MG63 (cell line): Measurements from ENCODE around the gene DAGLB. TPM values are rescaled to one million over a fixed set of nuclear protein-coding genes. Genes with fewer than 3 reads are reported as not detected.

ENCODE experiments used
- DNase-seq: peaks from one replicate; pipeline ENCODE4 v3.0.0-alpha.2; 2020
- H3K27me3 ChIP-seq: fragments of 250-450 bp; sonication (Bioruptor Pico); 2 replicates; pipeline ENCODE4 v1.5.1; 2020; ENCODE audit warnings: mild to moderate bottlenecking, moderate library complexity
- H3K36me3 ChIP-seq: fragments of 250-450 bp; sonication (Bioruptor Pico); 2 replicates; pipeline ENCODE4 v1.5.1; 2020; ENCODE audit warnings: mild to moderate bottlenecking, moderate library complexity
- H3K4me3 ChIP-seq: fragments of 250-450 bp; sonication (Bioruptor Pico); 2 replicates; pipeline ENCODE4 v1.5.1; 2020; ENCODE audit warnings: mild to moderate bottlenecking, moderate library complexity
- H3K9me3 ChIP-seq: fragments of 250-450 bp; sonication (Bioruptor Pico); 2 replicates; pipeline ENCODE4 v1.5.1; 2020; ENCODE audit warnings: mild to moderate bottlenecking, moderate library complexity
- total RNA-seq: library from RNA; depleted of rRNA; stranded (reverse); fragments of >200 nt; shearing (Covaris generic); gene quantifications from 2 replicates; pipeline ENCODE4 v1.2.3, GENCODE V29; 2014; ENCODE audit warnings: low replicate concordance; rRNA removed

Gene DAGLB
- total RNA-seq, 1 experiment from 2014 or later: 15.6 TPM

DNA sequence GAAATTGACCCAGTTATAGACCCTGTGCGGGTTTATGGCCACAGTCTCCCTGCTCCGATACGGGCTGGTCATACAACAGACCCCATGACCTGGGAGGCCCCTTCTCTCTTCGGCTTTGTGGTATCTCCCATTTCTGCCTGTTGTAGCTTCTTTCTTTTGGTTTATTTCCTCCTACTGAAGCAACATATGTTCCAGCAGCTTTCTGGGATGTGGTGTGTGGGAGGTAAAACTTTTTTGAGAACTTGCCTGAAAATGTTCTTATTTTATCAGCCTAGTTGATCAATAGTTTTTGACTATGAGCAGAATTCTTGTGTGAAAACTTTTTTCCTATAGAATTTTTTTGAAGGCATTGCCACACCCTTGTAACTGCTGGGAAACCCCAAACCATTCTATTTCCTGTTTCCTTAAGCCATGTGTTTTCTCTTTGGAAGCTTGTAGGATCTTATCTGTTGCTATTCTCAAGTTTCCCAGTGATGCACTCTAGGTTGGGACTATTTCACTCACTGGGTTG lies 80.0 kb downstream of the DAGLB start:
- no peaks in the 10 kb centered on the region for H3K36me3 ChIP-seq
- DNase-seq: no peak
- H3K4me3 ChIP-seq: no peak overlapping the region
- no peaks in the 10 kb centered on the region for H3K9me3 ChIP-seq
- H3K27me3 ChIP-seq: no peaks in the 10 kb centered on the region

DNA sequence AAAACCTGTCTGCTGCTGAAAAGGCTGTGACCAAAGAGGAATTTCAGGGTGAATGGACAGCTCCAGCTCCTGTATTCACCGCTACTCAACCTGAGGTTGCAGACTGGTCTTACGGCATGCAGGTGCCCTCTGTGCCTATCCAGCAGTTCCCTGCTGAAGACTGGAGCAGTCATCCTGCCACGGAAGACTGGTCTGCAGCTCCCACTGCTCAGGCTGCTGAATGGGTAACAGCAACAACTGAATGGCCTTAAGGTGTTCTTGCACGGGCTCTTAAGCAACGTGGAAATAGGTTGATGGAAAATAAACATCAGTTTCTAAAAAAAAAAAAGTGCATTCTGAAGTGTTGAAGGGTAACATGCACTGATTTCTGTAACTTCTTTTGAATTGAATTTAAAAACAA lies 82.3 kb downstream of the DAGLB start:
- DNase-seq: no peak
- Histone ChIP-seq H3K36me3 (no peaks in the 10 kb centered on the region), H3K27me3 (no peaks in the 10 kb centered on the region), H3K4me3 (no peak overlapping the region), H3K9me3 (no peaks in the 10 kb centered on the region)

DNA sequence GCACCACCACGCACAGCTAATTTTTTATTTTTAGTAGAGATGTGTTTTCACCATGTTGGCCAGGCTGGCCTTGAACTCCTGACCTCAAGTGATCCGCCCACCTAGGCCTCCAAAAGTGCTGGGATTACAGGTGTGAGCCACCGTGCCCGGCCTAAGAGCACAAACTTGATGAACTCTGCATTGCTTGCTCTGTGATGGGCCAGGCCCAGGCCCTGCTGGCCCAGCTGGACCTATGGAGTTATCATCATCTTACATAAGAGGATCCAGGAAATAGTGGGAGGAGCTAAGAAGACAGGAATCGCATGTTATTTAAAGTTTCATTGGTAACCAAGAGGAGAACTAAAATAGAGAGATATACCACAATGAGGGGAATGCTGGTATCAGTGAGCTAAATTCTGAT lies 86.9 kb downstream of the DAGLB start:
- no peaks in the 10 kb centered on the region for H3K9me3 ChIP-seq
- DNase-seq: no peak
- H3K36me3 ChIP-seq: no peaks in the 10 kb centered on the region
- H3K4me3 ChIP-seq: no peak overlapping the region
- no peaks in the 10 kb centered on the region for H3K27me3 ChIP-seq

DNA sequence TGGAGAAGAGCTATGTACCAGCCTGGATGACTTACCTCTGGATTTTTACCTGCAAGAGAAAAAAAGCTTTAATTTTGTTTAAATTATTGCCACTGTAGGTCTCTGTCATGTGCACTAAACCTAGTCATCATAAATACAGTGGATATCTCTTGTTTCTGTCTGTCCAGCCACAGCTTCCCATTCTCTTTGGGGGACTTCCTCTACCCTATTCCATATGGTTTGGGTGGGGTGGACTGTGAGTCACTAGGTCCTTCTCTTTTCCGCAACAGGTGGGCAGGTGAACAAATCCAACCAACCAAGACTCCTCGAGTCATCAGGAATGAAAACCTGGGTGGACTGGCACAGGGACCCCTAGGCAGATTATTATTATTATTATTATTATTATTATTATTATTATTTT lies 88.0 kb downstream of the DAGLB start:
- H3K36me3 ChIP-seq: no peaks in the 10 kb centered on the region
- no peak overlapping the region for H3K4me3 ChIP-seq
- no peaks in the 10 kb centered on the region for H3K27me3 ChIP-seq
- H3K9me3 ChIP-seq: no peaks in the 10 kb centered on the region
- no peak for DNase-seq

Other genes starting within 250 kb of the DAGLB start
- gene CYTH3, start 175.3 kb downstream of the DAGLB start, total RNA-seq: 35.3 and 40.5 TPM in 2 replicates
- gene FAM220A, start 99.0 kb downstream of the DAGLB start, total RNA-seq: 19.8 and 44.1 TPM in 2 replicates
- gene RAC1, start 73.4 kb downstream of the DAGLB start, total RNA-seq: 20.8 and 31.9 TPM in 2 replicates
- 200 and 249 TPM in 2 replicates for gene KDELR2, start 36.2 kb upstream of the DAGLB start, total RNA-seq
- not detected in 2 replicates for gene GRID2IP, start 103.5 kb upstream of the DAGLB start, total RNA-seq
- gene ZDHHC4, start 129.5 kb upstream of the DAGLB start, total RNA-seq: 34.8 and 39.2 TPM in 2 replicates
- 8.6 and 16.2 TPM in 2 replicates for gene INTS15, start 142.1 kb upstream of the DAGLB start, total RNA-seq
- 23.6 and 27.1 TPM in 2 replicates for gene ZNF853, start 167.7 kb upstream of the DAGLB start, total RNA-seq
- gene ZNF316, start 189.4 kb upstream of the DAGLB start, total RNA-seq: 7.6 and 17.1 TPM in 2 replicates